Middle frontal gyrus (tissue), 1 donor: ENCODE data around the gene EPN2.

Experiments used
- DNase-seq: peaks from one replicate; pipeline ENCODE4 v3.0.0-alpha.2; 2015; ENCODE audit warnings: low spot score; ENCODE audit errors: extremely low spot score

The EPN2 gene

DNA sequence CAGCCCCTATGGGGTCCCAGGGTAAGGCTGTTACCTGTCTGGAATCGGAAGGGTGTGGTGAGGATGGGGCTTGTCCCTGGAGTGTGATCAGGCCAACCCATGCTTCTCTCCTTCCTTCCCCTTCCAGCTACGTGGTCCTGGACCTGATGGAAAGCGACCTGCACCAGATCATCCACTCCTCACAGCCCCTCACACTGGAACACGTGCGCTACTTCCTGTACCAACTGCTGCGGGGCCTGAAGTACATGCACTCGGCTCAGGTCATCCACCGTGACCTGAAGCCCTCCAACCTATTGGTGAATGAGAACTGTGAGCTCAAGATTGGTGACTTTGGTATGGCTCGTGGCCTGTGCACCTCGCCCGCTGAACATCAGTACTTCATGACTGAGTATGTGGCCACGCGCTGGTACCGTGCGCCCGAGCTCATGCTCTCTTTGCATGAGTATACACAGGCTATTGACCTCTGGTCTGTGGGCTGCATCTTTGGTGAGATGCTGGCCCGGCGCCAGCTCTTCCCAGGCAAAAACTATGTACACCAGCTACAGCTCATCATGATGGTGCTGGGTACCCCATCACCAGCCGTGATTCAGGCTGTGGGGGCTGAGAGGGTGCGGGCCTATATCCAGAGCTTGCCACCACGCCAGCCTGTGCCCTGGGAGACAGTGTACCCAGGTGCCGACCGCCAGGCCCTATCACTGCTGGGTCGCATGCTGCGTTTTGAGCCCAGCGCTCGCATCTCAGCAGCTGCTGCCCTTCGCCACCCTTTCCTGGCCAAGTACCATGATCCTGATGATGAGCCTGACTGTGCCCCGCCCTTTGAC, 143.5 kb downstream of the EPN2 start:
- no peak for DNase-seq

DNA sequence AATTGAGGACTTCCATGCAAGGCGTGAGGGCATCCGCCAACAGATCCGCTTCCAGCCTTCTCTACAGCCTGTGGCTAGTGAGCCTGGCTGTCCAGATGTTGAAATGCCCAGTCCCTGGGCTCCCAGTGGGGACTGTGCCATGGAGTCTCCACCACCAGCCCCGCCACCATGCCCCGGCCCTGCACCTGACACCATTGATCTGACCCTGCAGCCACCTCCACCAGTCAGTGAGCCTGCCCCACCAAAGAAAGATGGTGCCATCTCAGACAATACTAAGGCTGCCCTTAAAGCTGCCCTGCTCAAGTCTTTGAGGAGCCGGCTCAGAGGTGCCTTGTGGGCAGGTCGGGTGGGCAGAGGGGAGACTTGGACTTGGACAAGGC, 144.2 kb downstream of the EPN2 start:
- DNase-seq = no peak

DNA sequence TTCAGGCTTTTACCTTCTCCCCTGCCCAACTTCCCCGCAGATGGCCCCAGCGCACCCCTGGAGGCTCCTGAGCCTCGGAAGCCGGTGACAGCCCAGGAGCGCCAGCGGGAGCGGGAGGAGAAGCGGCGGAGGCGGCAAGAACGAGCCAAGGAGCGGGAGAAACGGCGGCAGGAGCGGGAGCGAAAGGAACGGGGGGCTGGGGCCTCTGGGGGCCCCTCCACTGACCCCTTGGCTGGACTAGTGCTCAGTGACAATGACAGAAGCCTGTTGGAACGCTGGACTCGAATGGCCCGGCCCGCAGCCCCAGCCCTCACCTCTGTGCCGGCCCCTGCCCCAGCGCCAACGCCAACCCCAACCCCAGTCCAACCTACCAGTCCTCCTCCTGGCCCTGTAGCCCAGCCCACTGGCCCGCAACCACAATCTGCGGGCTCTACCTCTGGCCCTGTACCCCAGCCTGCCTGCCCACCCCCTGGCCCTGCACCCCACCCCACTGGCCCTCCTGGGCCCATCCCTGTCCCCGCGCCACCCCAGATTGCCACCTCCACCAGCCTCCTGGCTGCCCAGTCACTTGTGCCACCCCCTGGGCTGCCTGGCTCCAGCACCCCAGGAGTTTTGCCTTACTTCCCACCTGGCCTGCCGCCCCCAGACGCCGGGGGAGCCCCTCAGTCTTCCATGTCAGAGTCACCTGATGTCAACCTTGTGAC, 144.7 kb downstream of the EPN2 start:
- DNase-seq = no peak

DNA sequence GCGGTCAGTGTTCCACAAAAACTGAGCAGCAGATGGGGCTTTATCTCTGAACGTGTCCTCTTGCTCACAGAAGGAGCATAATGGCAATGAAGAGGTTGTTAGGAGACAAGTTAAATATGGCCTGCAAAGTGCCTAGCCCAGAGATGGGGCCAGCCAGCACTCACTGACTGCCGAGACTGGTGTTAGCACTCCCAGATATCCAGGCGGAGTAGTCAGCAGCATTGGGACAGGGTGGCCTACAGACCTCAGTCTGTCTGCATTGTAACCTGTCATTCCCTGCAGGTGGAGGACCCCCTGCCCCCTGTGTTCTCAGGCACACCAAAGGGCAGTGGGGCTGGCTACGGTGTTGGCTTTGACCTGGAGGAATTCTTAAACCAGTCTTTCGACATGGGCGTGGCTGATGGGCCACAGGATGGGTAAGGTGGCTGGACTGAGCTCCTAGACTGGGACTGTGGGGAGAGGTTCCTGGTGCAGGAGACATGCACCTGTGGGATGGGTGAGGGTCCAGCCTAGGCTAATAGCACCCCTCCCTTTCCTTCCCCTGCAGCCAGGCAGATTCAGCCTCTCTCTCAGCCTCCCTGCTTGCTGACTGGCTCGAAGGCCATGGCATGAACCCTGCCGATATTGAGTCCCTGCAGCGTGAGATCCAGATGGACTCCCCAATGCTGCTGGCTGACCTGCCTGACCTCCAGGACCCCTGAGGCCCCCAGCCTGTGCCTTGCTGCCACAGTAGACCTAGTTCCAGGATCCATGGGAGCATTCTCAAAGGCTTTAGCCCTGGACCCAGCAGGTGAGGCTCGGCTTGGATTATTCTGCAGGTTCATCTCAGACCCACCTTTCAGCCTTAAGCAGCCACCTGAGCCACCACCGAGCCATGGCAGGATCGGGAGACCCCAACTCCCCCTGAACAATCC, 145.6 kb downstream of the EPN2 start:
- DNase-seq = no peak

DNA sequence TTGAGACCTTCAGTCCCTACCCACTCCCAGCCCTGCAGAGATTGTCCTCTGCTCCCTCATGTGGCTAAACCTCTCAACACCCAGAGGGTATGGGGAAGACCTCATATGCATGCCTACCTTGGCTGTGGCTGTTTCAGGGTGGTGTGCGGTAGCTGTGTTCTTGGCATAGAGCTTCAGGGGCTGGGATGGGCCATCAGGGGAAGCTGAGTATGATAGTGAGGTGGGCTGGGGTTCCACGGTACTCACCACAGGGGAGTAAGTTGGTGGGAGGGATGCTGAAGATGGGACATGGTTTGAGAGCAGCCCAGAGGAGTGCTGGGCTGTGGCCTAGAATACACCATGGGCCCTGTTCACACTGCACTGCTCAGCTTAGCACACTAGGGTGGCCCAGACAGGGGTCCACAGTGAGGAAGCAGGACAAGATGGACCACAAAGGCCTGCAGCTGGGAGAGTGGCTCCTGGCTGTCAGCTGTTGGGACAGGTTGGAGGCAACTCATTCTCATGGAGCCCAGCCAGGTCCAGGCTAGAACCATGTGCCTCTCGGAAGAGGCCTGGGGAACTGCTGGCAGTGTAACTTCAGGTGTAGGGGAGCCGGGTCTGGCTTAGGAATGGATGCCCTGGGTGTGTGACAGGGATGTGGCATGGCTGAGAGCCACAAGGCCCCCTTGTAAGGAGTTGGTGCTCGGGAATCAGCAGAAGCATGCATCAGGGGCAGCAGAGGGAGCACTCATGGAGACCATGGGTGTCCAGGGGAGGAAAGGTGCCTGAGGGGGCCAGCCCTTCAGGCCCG, 146.7 kb downstream of the EPN2 start:
- no peak for DNase-seq

DNA sequence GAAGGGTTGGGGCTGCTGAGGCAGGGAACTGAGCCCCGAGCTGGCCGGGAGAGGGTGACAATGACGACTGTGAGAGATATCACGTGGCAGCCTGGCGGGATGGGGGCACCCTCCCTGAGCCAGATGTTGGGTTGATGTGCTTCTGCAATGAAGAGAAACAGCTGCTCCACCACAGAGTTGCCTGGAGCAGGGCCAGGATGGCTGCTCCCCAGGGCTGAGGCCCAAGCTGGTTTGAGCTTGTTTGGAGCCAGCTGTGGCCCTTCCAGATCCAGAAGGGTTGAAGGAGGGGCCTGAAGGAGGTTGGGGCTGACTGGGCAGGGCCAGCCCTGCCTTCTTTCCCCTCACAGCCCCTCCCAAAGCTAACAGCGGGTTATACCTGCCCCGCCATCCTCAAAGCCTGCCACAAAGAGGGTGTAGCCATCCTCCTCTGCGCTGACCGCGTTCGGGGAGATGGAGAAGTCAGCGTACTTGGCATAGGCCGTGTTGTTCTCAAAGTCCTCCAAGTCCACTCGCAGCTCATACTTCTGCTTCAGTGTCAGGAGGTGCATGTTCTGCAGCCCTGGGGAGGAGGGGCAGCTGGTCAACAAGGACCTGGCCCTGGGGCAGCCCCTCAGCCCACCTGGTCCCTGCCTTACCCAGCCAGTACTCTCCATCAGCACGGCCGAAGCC, 147.7 kb downstream of the EPN2 start:
- DNase-seq = peak; percentile 62

DNA sequence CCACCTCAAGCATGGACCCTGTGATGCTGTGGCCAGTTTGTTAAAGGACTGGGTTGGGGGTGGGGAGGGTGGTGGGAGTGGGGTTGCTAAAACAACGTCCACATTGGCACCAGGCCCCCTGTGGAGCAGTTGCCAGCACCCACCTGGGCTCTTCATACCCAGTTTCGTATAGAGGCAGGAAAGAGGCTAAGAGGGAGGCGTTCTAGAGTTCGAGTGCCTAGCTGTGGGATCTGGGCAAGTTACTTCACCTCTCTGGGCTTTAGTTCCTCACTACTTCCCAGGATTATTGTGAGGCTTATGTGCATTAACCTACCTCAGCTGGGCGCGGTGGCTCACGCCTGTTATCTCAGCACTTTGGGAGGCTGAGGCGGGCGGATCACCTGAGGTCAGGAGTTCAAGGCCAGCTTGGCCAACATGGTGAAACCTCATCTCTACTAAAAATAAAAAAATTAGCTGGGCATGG, 148.4 kb downstream of the EPN2 start:
- DNase-seq = no peak
